GM23338 (cell line): ENCODE data around the gene PSMD6.

Experiments
- CTCF ChIP-seq, 2 experiments: fragments of 200-600 bp in 1 of 2; sonication (generic) in 1 of 2; conservative IDR thresholded peaks; 2 replicates each; pipeline versions ENCODE4 v1.5.1 to v1.6.1; 2016 to 2017; ENCODE audit warnings: antibody characterized with exemption in 2 of 2, low read depth in 2 of 2, mild to moderate bottlenecking in 2 of 2, moderate library complexity in 1 of 2
- EZH2phosphoT487 ChIP-seq: fragments of 200-600 bp; sonication (generic); IDR thresholded peaks from one replicate; pipeline ENCODE4 v1.8.1; 2018; ENCODE audit warnings: antibody characterized with exemption; ENCODE audit not compliant: unreplicated experiment
- JUNB ChIP-seq: IDR thresholded peaks from one replicate; pipeline ENCODE4 v1.6.1; 2016; ENCODE audit warnings: antibody characterized with exemption; ENCODE audit not compliant: unreplicated experiment
- POLR2AphosphoS5 ChIP-seq: IDR thresholded peaks from 2 replicates; pipeline ENCODE4 v1.6.1; 2016; ENCODE audit warnings: antibody characterized with exemption, low read depth
- REST ChIP-seq: IDR thresholded peaks from one replicate; pipeline ENCODE4 v1.6.1; 2018; ENCODE audit warnings: antibody characterized with exemption; ENCODE audit not compliant: unreplicated experiment

GRCh38 chr3:64009528-64009927 lies 13.8 kb downstream of the PSMD6 start:
- TF ChIP-seq JUNB (no peak), POLR2AphosphoS5 (no peak), CTCF (conservative IDR thresholded peaks at IDR 0.05; ENCODE audit: low read depth in 2 of 2) (no peak), EZH2phosphoT487 (no peak), REST (no peak)
